Adipocyte (in vitro differentiated cells): Measurements from ENCODE around the gene CYFIP1.

Experiments used
- DNase-seq: peaks from one replicate; pipeline ENCODE4 v3.0.0-alpha.2; 2015; ENCODE audit warnings: low read depth
- H3K27me3 ChIP-seq: replicated peaks from 2 replicates; pipeline ENCODE4 v1.7.0; 2013; ENCODE audit warnings: mild to moderate bottlenecking, low read length, moderate library complexity; ENCODE audit not compliant: control insufficient read depth, insufficient read depth
- H3K36me3 ChIP-seq: 2 replicates; pipeline ENCODE4 v1.7.0; 2013; ENCODE audit warnings: low read length, mild to moderate bottlenecking, moderate library complexity; ENCODE audit not compliant: control insufficient read depth, insufficient read depth, severe bottlenecking
- H3K4me1 ChIP-seq: 2 replicates; pipeline ENCODE4 v1.7.0; 2013; ENCODE audit warnings: mild to moderate bottlenecking, low read length, moderate library complexity; ENCODE audit not compliant: control insufficient read depth, insufficient read depth
- H3K4me3 ChIP-seq: 2 replicates; pipeline ENCODE4 v1.7.0; 2013; ENCODE audit warnings: mild to moderate bottlenecking, low read length, moderate library complexity
- H3K9ac ChIP-seq: 2 replicates; pipeline ENCODE4 v1.7.0; 2013; ENCODE audit warnings: mild to moderate bottlenecking, low read length, moderate library complexity
- H3K9me3 ChIP-seq: 2 replicates; pipeline ENCODE4 v1.7.0; 2013; ENCODE audit warnings: mild to moderate bottlenecking, low read length, moderate library complexity; ENCODE audit not compliant: control insufficient read depth

The CYFIP1 gene

GRCh38 chr15:22931784-22932536, 48.2 kb downstream of the CYFIP1 start:
- Histone ChIP-seq H3K4me3 (no peak overlapping the region), H3K4me1 (no peaks in the 10 kb centered on the region), H3K9me3 (no peaks in the 10 kb centered on the region), H3K27me3 (no peaks in the 10 kb centered on the region), H3K9ac (no peak overlapping the region), H3K36me3 (peaks cover 48% of the 10 kb centered on the region)
- no peak for DNase-seq

DNA sequence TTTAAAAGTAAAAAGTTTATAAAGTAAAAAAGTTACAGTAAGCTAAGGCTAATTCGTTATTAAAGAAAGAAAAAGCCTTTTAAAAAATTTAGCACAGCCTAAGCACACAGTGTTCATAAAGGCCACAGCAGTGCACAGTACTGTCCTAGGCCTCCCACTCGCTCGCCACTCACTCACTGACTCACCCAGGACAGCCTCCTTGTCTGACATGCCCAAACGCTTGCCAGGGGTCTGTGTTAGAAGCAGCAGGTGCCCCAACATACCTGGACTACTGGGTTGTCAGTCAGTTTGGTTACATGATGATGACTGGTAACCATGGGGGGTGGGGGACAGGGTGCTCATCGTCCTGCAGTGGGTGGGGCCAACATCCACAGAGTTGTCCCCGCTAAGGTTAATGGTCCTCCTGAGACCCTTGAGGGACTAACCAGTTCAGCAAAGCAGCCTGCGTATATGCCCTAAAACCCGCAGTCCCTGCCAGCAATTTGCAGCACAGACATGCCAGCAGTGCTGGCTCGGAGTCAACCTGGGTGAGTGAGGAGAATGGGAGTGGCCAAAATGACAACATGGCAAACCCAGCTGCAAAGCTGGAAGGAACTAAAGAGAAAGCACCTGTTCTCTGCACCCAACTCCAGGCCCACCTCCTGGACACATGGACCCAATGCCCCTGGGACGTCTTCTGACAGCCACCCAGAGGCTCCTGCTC, 49.2 kb downstream of the CYFIP1 start:
- H3K4me1 ChIP-seq: no peaks in the 10 kb centered on the region
- peaks cover 44% of the 10 kb centered on the region for H3K36me3 ChIP-seq
- no peak overlapping the region for H3K4me3 ChIP-seq
- no peaks in the 10 kb centered on the region for H3K9me3 ChIP-seq
- no peak overlapping the region for H3K9ac ChIP-seq
- DNase-seq: no peak
- H3K27me3 ChIP-seq: no peaks in the 10 kb centered on the region

DNA sequence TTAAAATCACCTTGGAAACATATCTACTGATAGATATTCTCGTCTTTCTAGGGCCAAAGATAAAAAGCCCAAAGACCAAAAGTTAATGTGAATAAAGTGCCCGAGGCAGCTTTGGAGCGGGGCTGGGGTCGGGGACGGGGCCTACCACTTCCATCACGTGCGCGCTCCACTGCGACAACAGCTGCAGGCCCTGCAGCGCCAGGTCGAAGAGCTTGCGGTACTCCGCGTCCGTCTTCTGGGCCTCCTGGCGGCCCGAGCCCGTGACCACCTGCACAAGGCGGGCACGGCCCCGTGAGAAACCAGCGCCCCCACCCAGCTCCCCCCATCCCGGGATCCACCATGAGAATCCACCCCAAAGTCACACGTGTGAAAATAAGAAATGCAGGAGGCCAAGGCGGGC, 52.4 kb downstream of the CYFIP1 start:
- Histone ChIP-seq H3K27me3 (no peaks in the 10 kb centered on the region), H3K9ac (no peak overlapping the region), H3K4me1 (no peaks in the 10 kb centered on the region), H3K36me3 (peaks cover 40% of the 10 kb centered on the region), H3K4me3 (no peak overlapping the region), H3K9me3 (no peaks in the 10 kb centered on the region)
- DNase-seq: no peak

DNA sequence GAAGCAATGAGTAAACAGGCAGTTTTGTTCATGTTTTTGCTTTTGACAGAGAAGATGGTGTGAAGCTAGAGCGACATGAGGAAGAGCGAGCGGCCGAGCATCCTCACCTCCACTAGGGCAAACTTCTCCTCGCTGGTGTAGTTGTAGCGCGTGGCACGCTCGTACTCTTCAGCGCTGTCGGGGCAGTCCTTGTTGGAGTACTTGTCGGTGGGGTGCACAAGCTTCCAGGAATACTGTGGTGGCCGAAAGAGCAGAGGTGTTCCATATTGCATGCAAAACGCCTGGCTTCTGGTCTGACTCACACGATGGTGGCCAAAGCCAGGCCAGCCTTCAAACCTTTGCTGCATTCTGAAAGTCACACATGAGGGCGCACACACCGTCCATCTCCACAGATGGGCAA, 54.3 kb downstream of the CYFIP1 start:
- no peak for DNase-seq
- Histone ChIP-seq H3K27me3 (no peaks in the 10 kb centered on the region), H3K4me1 (no peaks in the 10 kb centered on the region), H3K4me3 (no peak overlapping the region), H3K9ac (no peak overlapping the region), H3K36me3 (peaks cover 27% of the 10 kb centered on the region), H3K9me3 (no peaks in the 10 kb centered on the region)

DNA sequence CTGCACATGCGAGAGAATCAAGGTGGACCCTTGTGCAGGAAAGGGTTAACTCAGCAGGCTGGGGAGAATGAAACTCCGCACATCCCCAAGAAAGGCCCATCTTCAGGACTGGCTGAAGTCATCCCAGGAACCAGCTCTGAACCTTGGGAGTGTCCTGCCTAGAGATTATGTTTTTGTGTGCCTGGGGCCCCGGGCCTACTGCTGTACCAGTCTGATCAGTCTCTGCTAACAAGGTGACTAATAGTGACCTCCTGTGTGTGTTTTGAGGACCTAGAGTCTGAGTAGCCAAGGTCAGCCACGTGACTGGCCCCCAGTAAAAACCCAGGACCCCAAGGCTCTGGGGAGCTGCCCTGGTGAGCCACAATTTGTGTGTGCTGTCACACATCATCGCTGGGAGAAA, 58.2 kb downstream of the CYFIP1 start:
- Histone ChIP-seq H3K9ac (no peak overlapping the region), H3K27me3 (no peaks in the 10 kb centered on the region), H3K4me3 (no peak overlapping the region), H3K9me3 (no peaks in the 10 kb centered on the region), H3K36me3 (peaks cover 49% of the 10 kb centered on the region), H3K4me1 (no peaks in the 10 kb centered on the region)
- no peak for DNase-seq

- no peak for DNase-seq
- Histone ChIP-seq H3K4me3 (no peak overlapping the region), H3K4me1 (no peaks in the 10 kb centered on the region), H3K27me3 (no peaks in the 10 kb centered on the region), H3K36me3 (peaks cover 51% of the 10 kb centered on the region), H3K9ac (no peak overlapping the region), H3K9me3 (no peaks in the 10 kb centered on the region)
Measured at GRCh38 chr15:22919171-22919570, 61.0 kb downstream of the CYFIP1 start.

DNA sequence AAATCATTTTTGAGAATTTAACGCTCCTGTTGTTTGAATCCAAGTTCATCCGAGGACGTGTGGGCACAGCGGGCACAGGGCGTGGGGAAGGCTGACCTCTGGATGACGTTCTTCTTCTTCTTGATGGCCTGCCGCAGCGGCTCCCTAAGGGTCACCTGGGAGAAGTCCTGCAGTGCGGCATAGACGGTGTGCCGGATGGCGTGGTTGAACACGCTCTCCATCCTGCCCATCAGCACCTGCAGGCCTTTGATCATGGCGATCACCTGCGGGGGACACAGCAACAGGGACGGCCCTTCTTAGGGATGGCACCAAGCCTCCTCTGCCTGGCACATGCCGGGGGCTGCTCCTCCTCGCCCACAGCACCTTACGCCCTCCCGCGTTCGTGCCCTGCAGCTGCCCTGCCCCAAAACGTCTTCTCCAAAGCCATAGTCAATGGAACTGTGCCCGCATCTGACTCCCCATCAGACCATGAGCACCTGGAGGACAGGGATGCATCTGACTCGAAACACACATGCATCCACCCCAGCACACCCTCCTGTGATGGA, 61.5 kb downstream of the CYFIP1 start:
- H3K9ac ChIP-seq: no peak overlapping the region
- H3K27me3 ChIP-seq: no peaks in the 10 kb centered on the region
- no peaks in the 10 kb centered on the region for H3K4me1 ChIP-seq
- no peak overlapping the region for H3K4me3 ChIP-seq
- DNase-seq: no peak
- no peaks in the 10 kb centered on the region for H3K9me3 ChIP-seq
- H3K36me3 ChIP-seq: peaks cover 55% of the 10 kb centered on the region

- peak; percentile 4 for DNase-seq
- peaks cover 58% of the 10 kb centered on the region for H3K36me3 ChIP-seq
Measured at GRCh38 chr15:22918056-22918455, 62.1 kb downstream of the CYFIP1 start.

DNA sequence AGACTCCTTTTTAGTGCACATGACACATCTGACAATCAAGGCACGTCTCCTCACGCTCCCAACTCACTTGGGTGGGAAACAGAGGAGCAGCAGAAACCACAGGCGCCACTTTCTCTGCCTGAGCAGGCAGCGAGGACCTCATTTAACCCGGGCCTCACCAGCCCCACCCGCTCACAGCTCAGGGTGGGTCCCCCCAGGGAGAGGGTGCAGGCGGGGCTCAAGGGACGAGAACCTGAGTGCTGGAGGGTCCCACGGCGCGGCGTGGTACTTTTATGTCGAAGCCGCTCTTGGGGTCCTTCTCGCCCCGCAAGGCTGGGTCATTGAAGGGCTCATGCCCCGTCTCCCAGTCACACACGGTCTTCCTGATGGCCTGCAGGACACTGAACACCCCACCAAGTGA, 62.6 kb downstream of the CYFIP1 start:
- H3K36me3 ChIP-seq: peaks cover 63% of the 10 kb centered on the region
- no peak for DNase-seq
- no peak overlapping the region for H3K4me3 ChIP-seq
- H3K9ac ChIP-seq: no peak overlapping the region
- no peaks in the 10 kb centered on the region for H3K9me3 ChIP-seq
- no peaks in the 10 kb centered on the region for H3K27me3 ChIP-seq
- H3K4me1 ChIP-seq: no peaks in the 10 kb centered on the region

More at GRCh38 chr15:22918056-22918455, 62.1 kb downstream of the CYFIP1 start:
- Histone ChIP-seq H3K9me3 (no peaks in the 10 kb centered on the region), H3K4me3 (no peak overlapping the region), H3K9ac (no peak overlapping the region), H3K27me3 (no peaks in the 10 kb centered on the region), H3K4me1 (no peaks in the 10 kb centered on the region)

- Histone ChIP-seq H3K4me1 (no peaks in the 10 kb centered on the region), H3K36me3 (peaks cover 71% of the 10 kb centered on the region), H3K4me3 (no peak overlapping the region)
Measured at GRCh38 chr15:22916606-22917350, 63.4 kb downstream of the CYFIP1 start.

GRCh38 chr15:22915866-22916515, 64.2 kb downstream of the CYFIP1 start:
- Histone ChIP-seq H3K36me3 (peaks cover 79% of the 10 kb centered on the region), H3K4me3 (no peak overlapping the region), H3K27me3 (no peaks in the 10 kb centered on the region), H3K4me1 (no peaks in the 10 kb centered on the region), H3K9me3 (no peaks in the 10 kb centered on the region), H3K9ac (no peak overlapping the region)
- no peak for DNase-seq

More at GRCh38 chr15:22916606-22917350, 63.4 kb downstream of the CYFIP1 start:
- Histone ChIP-seq H3K9me3 (no peaks in the 10 kb centered on the region), H3K9ac (no peak overlapping the region), H3K27me3 (no peaks in the 10 kb centered on the region)
- no peak for DNase-seq
